ENCODE data around the gene LYZL2. TPM values are rescaled to one million over a fixed set of nuclear protein-coding genes. Genes with fewer than 3 reads are reported as not detected.

LYZL2 gene
- total RNA-seq, 1 experiment from 2014 or later, result not detected

GRCh38 chr10:30639946-30640786, 10.6 kb upstream of the LYZL2 start:
- no peaks in the 10 kb centered on the region for H3K4me1 Mint-ChIP-seq (ENCODE audit: low read depth, unreplicated experiment)
- H3K4me3 Mint-ChIP-seq (ENCODE audit: unreplicated experiment), result no peak overlapping the region
- DNase-seq, result peak in 1 of 2 experiments; percentile 41
- no TSS peak for BruUV-seq (replicated peaks)
- peak; percentile 91 to 97 for TF ChIP-seq CTCF (IDR thresholded peaks at IDR 0.05; ENCODE audit: insufficient read depth in 1 of 2, low read depth in 1 of 2, low read length in 1 of 2, severe bottlenecking in 1 of 2, unreplicated experiment in 1 of 2)
- CTCF ChIA-PET, result interaction anchor here (0.5 to 1.6 kb wide), 8 partner anchors 8 to 1507 kb away, joined by 3 to 5 read pairs (median 4); no protein-coding TSS in a partner anchor
- intact Hi-C loops (cut with micrococcal nuclease; ENCODE audit: unreplicated experiment), result loop anchor here (2.0 kb wide), 1 partner anchor 247 kb away; no protein-coding TSS in a partner anchor
- Histone ChIP-seq H3K9me3 (no peaks in the 10 kb centered on the region), H3K27me3 (replicated peaks; ENCODE audit: control insufficient read depth, insufficient read depth, low read length) (no peaks in the 10 kb centered on the region; the same call in 1 of the 2 replicates), H3K4me3 (ENCODE audit: low read depth, low read length) (no peak overlapping the region), H3K36me3 (ENCODE audit: control insufficient read depth, insufficient read depth, low read length) (no peaks in the 10 kb centered on the region), H3K4me1 (no peaks in the 10 kb centered on the region)
- H3K9me3 Mint-ChIP-seq (ENCODE audit: unreplicated experiment), result no peaks in the 10 kb centered on the region
- POLR2A ChIA-PET, result no interaction called here
- H3K36me3 Mint-ChIP-seq (ENCODE audit: insufficient read depth, unreplicated experiment), result no peaks in the 10 kb centered on the region
- peaks cover 21% of the 10 kb centered on the region for H3K27me3 Mint-ChIP-seq (ENCODE audit: insufficient read depth, unreplicated experiment)
- no peak overlapping the region for H3K27ac Mint-ChIP-seq (ENCODE audit: unreplicated experiment)

- no peaks in the 10 kb centered on the region for H3K36me3 ChIP-seq (ENCODE audit: control insufficient read depth, insufficient read depth, low read length)
- no peak overlapping the region for H3K4me3 ChIP-seq (ENCODE audit: low read depth, low read length)
- intact Hi-C loops (cut with micrococcal nuclease; ENCODE audit: unreplicated experiment), result loop anchor here (2.0 kb wide), 1 partner anchor 245 kb away; no protein-coding TSS in a partner anchor
- Mint-ChIP-seq H3K4me1 (ENCODE audit: low read depth, unreplicated experiment) (no peaks in the 10 kb centered on the region), H3K27me3 (ENCODE audit: insufficient read depth, unreplicated experiment) (peaks cover 20% of the 10 kb centered on the region), H3K36me3 (ENCODE audit: insufficient read depth, unreplicated experiment) (no peaks in the 10 kb centered on the region), H3K27ac (ENCODE audit: unreplicated experiment) (no peak overlapping the region), H3K4me3 (ENCODE audit: unreplicated experiment) (no peak overlapping the region), H3K9me3 (ENCODE audit: unreplicated experiment) (no peaks in the 10 kb centered on the region)
- POLR2A ChIA-PET, result no interaction called here
- DNase-seq, result no peak
- no TSS peak for BruUV-seq (replicated peaks)
- H3K9me3 ChIP-seq, result no peaks in the 10 kb centered on the region
- no peaks in the 10 kb centered on the region for H3K4me1 ChIP-seq
- CTCF ChIA-PET, result no interaction called here
- TF ChIP-seq CTCF (IDR thresholded peaks at IDR 0.05; ENCODE audit: insufficient read depth in 1 of 2, low read depth in 1 of 2, low read length in 1 of 2, severe bottlenecking in 1 of 2, unreplicated experiment in 1 of 2), result no peak
- H3K27me3 ChIP-seq (replicated peaks; ENCODE audit: control insufficient read depth, insufficient read depth, low read length), result no peaks in the 10 kb centered on the region; the same call in 1 of the 2 replicates
Measured at GRCh38 chr10:30637881-30638467, 8.4 kb upstream of the LYZL2 start.

GRCh38 chr10:30631188-30631587, 1.6 kb upstream of the LYZL2 start:
- Histone ChIP-seq H3K27me3 (replicated peaks; ENCODE audit: control insufficient read depth, insufficient read depth, low read length) (no peaks in the 10 kb centered on the region), H3K4me3 (ENCODE audit: low read depth, low read length) (no peak overlapping the region), H3K9me3 (0 out of 2 replicates have a peak, but pooled peaks cover 2% of the 10 kb centered on the region), H3K36me3 (ENCODE audit: control insufficient read depth, insufficient read depth, low read length) (no peaks in the 10 kb centered on the region), H3K4me1 (no peaks in the 10 kb centered on the region)
- POLR2A ChIA-PET, result no interaction called here
- no peak for TF ChIP-seq CTCF (IDR thresholded peaks at IDR 0.05; ENCODE audit: insufficient read depth in 1 of 2, low read depth in 1 of 2, low read length in 1 of 2, severe bottlenecking in 1 of 2, unreplicated experiment in 1 of 2)
- BruUV-seq (replicated peaks), result no TSS peak
- Mint-ChIP-seq H3K27ac (ENCODE audit: unreplicated experiment) (no peak overlapping the region), H3K27me3 (ENCODE audit: insufficient read depth, unreplicated experiment) (peaks cover 23% of the 10 kb centered on the region), H3K36me3 (ENCODE audit: insufficient read depth, unreplicated experiment) (no peaks in the 10 kb centered on the region), H3K4me3 (ENCODE audit: unreplicated experiment) (no peak overlapping the region), H3K4me1 (ENCODE audit: low read depth, unreplicated experiment) (no peaks in the 10 kb centered on the region), H3K9me3 (ENCODE audit: unreplicated experiment) (no peaks in the 10 kb centered on the region)
- CTCF ChIA-PET, result no interaction called here
- intact Hi-C loops (cut with micrococcal nuclease; ENCODE audit: unreplicated experiment), result no loop called here
- no peak for DNase-seq
